GM18873 (cell line): ENCODE data around the gene MAP3K15.

Experiments used
- ATAC-seq: cut with Tn5 transposase; IDR thresholded peaks from one replicate; pipeline ENCODE4 v1.9.1; 2021; ENCODE audit warnings: mild to moderate bottlenecking, moderate library complexity, moderate number of reproducible peaks; ENCODE audit not compliant: unreplicated experiment, low FRiP score

The MAP3K15 gene

GRCh38 chrX:19514791-19515614 lies at the start of gene MAP3K15:
MAP3K15 (minus strand) TSS chrX:19515508; CDS start chrX:19515261, 247 bp downstream.
- no peak for ATAC-seq

GRCh38 chrX:19564606-19565005 lies 49.3 kb upstream of the MAP3K15 start:
- ATAC-seq: no peak

DNA sequence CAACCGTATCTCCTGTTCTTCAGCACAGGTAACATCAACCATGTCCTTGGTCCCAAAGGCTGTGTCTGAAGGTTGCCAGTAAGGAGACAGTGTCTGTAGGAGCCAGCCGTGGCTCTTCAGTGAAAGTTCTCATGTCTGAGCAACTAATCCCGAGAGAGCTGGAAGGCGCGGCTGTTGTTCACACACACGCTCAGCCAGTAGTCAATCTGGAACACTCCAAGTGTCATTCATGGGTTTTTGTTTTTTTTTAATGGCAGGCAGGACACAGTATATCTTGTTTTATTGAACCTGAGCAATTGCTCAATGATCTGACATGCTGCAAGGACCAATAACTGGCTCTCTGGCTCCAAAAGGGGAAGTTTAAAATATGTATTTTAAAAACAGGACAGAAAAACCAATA lies 48.4 kb upstream of the MAP3K15 start:
- ATAC-seq: no peak

DNA sequence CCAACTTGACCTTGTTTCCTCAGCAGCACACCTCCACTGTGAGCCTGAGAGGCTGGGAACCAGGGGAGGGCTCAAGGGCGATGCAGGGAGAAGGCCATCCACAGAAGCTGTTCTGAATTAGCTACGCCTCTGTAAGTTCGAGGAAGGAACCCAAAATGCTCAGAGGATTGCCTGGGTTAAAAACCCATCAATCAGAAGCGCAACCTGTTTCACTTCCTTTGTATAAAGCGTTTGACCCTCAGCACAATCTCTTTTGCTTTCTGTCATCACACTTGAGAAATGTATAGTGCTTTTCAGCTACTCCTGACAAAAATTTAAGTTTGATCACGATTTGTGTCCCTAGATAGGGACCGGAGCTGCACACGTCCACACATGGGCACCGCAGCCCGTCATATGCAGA lies 48.0 kb upstream of the MAP3K15 start:
- ATAC-seq: no peak

- no peak for ATAC-seq
Measured at GRCh38 chrX:19560611-19561010, 45.3 kb upstream of the MAP3K15 start.

DNA sequence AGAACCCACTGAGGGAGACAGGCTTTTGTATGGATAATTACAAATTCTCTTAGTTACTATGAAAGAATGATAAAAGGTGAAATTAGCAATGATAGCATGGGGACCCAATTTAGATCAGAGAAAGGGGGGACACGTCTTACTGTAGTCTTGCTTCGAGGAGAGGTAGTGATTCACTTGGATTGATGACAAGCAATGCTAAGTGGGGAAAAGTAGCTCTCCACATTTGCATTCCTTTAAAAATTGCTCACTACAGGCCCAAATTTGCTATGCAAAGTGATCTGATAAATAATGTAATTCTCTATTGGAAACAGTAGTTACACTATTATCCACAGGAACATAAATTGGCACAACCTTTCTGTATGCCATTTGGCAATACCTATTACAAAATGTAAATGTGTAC lies 42.5 kb upstream of the MAP3K15 start:
- no peak for ATAC-seq

DNA sequence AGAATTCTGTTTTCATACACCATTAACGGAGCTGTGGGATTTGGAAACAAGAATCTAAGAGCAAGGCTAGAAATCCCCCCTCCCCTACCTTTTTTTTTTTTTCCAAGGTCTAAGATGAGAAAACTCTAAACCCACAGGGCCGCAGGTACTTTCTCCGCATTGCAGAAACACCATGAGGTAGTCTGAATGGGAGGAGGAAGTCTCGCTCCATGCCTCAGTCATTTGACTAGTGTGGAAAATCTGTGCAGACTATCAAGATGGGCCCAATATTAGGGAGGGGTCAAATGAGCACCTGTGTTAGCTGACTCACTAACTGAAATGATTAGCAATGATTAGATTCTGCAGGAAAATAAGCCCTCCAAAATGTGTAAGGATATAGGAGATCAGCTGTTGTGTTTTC lies 40.9 kb upstream of the MAP3K15 start:
- ATAC-seq: no peak

DNA sequence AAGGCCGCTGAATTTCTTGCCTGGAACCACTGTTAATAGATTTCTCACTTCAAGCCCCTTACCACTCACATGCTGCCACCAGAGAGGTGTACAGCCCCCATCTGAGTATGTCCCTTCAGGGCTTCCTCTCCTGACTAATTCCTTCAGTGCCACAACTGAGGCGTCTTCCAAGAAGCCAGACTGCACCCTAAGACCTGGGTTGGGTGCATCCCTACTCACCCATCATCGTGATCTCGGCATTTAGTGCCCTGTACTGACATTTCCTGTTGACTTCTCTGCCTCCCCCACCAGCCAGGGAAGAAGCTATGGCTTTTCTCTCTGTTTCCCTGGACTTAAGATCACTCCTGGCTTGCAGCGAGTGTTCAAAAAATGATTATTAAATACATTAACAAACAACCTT lies 40.4 kb upstream of the MAP3K15 start:
- ATAC-seq: no peak

GRCh38 chrX:19555236-19555635 lies 39.9 kb upstream of the MAP3K15 start:
- ATAC-seq: no peak

DNA sequence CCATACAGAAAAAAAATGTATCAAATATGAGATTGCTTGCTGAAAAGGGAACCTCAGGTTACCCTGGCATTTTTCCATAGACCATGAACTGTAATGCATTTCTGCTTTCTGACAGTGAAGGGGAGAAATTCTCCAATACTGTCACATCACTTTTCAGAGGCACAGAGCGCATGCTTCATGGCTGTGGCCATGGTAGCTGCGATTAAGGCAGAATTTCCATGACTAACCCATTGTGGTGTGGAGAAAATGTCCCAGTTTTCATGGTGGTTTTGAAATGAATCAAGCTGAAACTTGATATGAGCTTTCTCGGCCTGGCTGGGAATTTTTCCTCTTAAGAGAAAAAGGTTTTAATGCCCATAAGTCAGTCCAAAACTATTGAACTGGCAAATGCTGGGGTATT lies 39.5 kb upstream of the MAP3K15 start:
- no peak for ATAC-seq

GRCh38 chrX:19552793-19553192 lies 37.5 kb upstream of the MAP3K15 start:
- ATAC-seq: no peak

DNA sequence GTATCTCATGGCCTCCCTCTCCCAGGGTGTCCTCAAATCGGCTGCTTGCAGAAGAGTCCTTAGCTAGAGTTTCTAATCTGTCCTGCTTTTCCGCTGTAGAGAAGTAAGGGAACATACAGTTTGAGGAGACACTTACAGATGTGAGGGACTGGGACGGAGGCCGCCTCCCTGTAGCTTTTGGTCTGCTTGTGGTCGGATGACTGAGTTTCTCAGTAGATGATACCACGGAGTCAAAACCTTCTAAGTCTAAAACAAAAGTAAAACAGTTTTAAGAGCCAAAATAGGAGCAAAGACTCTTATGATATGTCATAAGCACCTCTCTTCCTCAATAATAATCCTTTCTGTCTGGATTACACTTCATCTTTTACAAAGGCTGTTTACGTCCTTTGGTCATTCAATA lies 34.5 kb upstream of the MAP3K15 start:
- ATAC-seq: no peak

GRCh38 chrX:19548934-19549333 lies 33.6 kb upstream of the MAP3K15 start:
- ATAC-seq: no peak

GRCh38 chrX:19548279-19548678 lies 33.0 kb upstream of the MAP3K15 start:
- ATAC-seq: no peak

GRCh38 chrX:19545651-19546050 lies 30.3 kb upstream of the MAP3K15 start:
- ATAC-seq: no peak

DNA sequence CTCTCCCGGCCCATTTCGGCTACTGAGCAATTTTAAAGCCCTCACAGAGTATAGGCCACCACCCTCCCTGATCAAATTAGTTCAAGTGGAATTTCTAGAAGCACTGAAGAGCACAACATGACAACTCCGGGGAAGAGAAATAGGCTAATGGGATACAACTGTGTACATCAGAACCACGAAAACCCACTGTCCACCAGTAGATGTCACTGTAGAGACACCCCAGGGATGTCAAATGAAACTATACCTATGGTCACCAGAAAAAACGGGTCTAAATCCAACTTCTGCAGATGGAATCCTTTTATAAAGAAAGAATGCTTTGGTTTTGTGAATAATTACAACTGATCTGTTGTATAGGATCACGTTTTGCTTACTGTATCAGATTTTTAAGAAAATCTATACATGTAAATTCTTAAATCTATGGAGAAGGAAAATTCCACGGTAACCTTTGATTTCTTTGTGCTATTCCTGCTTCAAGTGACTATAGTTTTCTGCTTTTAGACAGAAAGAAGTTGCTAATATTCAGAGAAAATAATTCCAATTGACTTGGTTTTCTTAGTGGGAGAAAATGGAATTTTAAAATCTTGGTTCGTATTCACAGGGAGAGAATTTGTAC lies 29.5 kb upstream of the MAP3K15 start:
- no peak for ATAC-seq

DNA sequence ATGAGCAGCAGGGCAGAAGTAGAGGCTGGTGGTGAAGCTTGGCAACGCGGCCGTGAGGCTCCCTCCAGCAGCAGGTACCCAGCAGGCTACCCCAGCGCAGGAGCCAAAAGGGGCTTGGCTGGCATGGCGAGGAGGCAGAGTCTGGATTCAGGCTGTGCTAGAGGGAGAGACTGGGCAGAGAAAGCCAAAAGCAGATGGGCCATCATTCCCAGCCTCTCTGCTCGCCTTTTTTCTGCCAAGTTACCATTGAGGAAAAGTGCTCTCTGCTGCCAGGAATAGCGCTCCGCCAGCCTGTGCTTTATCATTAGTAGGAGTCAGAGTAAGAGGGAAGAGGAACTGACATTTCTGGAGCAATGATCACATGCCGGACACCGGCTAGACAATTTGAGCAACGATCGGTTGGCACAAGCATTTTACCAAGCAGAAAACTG lies 28.7 kb upstream of the MAP3K15 start:
- ATAC-seq: no peak

DNA sequence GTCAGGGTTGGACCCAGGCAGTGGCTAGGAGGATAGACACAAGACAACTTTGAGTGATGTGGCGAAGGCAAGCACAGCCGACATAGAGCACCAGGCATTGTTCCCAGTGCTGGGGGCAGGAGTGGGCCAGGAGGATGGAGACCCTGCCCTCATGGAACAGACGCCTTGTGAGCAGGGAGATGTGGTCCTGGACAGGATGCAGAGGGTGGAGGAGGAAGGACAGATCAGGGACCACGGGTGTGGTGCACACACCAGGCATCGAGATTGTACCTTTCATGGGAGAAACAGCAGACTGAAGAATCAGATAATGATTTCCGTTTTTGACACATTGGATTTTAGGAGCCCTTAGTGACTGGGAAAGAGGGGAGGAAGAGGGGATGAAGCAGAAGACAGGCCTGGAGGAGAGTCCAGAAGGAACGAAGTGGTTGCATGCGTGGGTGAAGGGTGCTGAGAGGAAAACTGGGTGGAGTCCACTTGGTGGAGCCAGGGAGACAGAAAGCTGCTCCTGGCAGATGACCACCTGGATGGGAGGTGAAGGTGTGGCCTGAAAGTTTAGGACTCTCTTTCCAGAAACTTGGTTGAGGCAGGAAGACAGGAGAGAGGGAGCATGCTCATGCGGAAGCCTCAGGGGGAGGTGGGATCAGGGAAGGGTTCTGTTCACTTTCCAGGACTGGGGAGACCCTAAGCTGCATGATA lies 27.9 kb upstream of the MAP3K15 start:
- no peak for ATAC-seq

- no peak for ATAC-seq
Measured at GRCh38 chrX:19541931-19542330, 26.6 kb upstream of the MAP3K15 start.

- no peak for ATAC-seq
Measured at GRCh38 chrX:19541196-19541595, 25.9 kb upstream of the MAP3K15 start.

GRCh38 chrX:19540076-19540475 lies 24.8 kb upstream of the MAP3K15 start:
- no peak for ATAC-seq
